D721Med (cell line): ENCODE data around the gene TRRAP.

Experiments used
- DNase-seq: peaks from one replicate; pipeline ENCODE4 v3.0.0; 2011; ENCODE audit warnings: low spot score; ENCODE audit not compliant: insufficient read length
- FAIRE-seq: peaks from 2 replicates; lab custom pipeline; 2011; peaks lifted over from hg19 to GRCh38; lab: Jason Lieb, UNC
- TF ChIP-seq, protein P1 (sequence below): IDR thresholded peaks from 2 replicates; pipeline ENCODE4 v1.5.1; 2012; ENCODE audit warnings: mild to moderate bottlenecking, control low read depth; ENCODE audit not compliant: insufficient read depth; ENCODE audit errors: missing control alignments

TRRAP gene

DNA sequence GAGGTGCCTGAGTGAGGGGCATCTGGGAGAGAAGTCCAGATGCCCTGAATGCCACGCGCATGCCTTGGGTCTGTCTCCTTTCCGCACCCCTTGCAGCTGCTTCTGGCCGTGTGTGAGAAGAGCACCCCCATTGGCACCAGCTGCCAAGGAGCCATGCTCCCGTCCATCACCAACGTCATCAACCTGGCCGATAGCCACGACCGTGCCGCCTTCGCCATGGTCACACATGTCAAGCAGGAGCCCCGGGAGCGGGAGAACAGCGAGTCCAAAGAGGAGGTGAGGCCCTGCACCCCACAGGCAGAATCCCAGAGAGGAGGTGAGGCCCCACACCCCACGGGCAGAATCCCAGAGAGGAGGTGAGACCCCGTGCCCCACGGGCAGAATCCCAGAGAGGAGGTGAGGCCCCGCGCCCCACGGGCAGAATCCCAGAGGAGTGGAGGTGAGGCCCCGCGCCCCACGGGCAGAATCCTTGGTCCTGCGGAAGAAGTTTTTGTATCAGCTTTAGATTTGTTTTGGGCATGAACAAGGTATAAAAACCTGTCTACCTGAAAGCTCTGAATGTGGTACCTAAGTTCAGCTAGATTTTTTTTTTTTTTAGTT, 91.8 kb downstream of the TRRAP start:
- TF ChIP-seq, protein P1, sequence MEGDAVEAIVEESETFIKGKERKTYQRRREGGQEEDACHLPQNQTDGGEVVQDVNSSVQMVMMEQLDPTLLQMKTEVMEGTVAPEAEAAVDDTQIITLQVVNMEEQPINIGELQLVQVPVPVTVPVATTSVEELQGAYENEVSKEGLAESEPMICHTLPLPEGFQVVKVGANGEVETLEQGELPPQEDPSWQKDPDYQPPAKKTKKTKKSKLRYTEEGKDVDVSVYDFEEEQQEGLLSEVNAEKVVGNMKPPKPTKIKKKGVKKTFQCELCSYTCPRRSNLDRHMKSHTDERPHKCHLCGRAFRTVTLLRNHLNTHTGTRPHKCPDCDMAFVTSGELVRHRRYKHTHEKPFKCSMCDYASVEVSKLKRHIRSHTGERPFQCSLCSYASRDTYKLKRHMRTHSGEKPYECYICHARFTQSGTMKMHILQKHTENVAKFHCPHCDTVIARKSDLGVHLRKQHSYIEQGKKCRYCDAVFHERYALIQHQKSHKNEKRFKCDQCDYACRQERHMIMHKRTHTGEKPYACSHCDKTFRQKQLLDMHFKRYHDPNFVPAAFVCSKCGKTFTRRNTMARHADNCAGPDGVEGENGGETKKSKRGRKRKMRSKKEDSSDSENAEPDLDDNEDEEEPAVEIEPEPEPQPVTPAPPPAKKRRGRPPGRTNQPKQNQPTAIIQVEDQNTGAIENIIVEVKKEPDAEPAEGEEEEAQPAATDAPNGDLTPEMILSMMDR = no peak
- FAIRE-seq (no peak), DNase-seq (no peak)

DNA sequence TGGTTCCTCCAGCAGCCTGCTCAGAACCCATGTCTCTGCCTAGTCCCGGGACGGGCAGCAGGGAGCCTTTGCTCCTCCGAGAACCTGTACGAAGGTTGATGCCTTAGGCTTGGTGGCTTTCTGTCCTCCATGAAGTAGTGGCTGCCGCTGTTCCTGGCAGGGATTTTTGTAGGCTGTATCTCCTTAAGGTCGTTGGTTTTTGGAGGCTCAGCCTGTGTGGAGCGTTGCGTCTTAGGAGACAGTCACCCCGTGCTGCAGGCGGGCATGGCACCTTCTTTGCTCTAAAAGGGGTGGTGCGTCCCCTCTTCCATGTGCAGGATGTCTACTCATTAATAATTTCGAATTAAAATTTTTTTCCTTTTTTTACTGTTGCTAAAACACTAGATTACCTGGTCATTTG, 92.5 kb downstream of the TRRAP start:
- TF ChIP-seq, protein P1 = no peak
- FAIRE-seq (no peak), DNase-seq (no peak)

DNA sequence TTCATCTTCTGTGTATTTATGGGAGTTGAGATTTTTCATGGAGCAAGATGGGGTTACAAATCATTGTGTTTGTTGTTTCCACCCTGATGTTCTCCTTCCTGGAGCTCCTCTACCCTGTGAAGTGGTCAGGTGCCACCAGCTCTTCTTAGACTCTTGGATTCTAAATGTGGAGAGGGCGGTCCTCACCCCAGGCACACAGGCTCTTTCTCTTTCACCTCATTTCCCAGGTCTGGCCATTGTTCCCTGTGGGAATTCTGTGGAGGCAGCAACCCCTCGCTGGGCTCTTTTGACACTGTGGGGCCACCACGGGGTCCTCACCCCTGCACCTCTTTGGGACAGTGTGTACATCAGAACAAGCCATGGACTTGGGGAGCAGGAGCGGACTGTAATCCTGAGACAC, 95.9 kb downstream of the TRRAP start:
- TF ChIP-seq, protein P1 = no peak
- DNase-seq (no peak), FAIRE-seq (no peak)

DNA sequence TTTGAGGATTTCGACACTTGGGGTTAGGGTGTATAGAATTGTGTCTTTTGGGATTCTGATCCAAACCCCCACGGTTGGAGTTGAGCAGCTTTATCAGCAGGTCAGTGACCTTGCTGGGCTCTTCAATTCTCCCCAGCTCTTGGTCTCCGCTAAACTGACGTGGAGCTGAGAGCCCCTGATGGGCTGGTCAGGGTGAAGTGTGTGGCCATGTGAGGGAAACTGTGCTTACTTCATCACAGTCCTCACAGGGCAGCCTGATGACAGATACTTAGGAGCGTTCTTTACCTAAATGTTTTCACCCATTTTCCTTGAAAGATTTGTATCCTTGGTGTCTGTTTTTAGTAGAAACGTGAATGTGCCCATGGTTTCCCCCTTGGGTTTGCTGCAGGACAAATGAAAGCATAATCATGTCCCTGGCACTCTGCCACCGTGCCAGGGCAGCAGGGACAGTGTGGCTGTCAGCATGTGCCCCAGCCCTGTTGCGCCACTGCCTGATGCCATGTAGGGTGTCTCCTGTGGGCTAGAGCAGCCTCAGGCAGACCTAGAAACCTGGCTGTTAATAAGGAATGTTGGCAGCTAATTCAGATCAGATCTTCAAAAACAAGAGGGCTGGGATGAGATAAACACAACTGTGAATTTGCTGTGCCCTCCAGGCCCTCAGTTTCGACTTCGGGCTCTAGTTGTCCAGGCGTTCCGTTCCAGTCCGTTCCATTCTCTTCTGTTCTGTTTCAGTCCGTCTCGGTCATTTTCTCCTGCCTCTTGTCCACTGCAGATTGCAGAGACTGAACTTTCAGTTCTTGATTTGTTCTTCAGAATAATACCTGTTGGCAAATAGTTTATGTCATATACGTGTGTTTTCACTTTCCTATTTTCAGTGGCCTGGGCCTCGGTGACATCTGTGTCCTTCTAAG, 96.8 kb downstream of the TRRAP start:
- no peak for FAIRE-seq
- TF ChIP-seq, protein P1 = no peak
- no peak for DNase-seq

DNA sequence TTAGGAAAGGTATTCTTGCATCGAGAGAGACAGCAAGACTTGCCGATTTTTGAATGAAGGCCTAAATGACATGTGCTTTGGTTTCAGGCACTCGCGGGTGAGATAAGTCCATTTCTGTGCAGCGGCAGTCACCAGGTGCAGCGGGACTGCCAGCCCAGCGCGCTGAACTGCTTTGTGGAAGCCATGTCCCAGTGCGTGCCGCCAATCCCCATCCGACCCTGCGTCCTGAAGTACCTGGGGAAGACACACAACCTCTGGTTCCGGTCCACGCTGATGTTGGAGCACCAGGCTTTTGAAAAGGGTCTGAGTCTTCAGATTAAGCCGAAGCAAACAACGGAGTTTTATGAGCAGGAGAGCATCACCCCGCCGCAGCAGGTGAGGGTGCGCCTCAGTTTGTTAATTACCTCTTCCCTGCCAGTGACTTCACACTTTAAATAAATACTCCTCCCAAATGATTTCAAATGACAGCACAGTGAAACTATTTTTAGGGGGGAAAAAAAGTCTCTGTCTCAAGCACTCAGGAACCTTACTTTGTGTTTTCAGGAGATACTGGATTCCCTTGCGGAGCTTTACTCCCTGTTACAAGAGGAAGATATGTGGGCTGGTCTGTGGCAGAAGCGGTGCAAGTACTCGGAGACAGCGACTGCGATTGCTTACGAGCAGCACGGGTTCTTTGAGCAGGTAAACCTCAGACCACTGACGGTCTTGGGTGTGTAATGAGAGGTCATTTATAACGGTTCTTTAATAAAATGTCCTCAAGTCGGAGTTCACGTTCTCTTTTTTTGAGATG, 98.3 kb downstream of the TRRAP start:
- no peak for FAIRE-seq
- TF ChIP-seq, protein P1 = no peak

DNA sequence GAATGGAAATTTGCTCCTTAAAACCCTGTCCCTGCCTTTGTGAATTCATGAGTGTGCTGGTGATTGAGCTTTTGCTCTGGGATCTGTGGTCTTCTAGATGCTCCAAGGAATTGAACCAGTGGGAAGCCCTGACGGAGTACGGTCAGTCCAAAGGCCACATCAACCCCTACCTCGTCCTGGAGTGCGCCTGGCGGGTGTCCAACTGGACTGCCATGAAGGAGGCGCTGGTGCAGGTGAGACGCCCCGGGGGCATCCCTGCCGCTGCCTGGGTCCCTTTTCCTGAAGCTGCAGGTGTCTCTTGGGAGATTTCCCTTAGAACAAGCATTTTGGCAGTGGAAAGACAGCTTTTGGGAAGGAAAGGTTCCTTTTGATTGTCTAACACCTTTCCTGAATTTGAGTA, 100.3 kb downstream of the TRRAP start:
- DNase-seq (no peak), FAIRE-seq (no peak)
- TF ChIP-seq, protein P1 = no peak

More for the DNA sequence above, 98.3 kb downstream of the TRRAP start:
- DNase-seq = no peak
